BJ (cell line): ENCODE results near the gene GABPB2. TPM values are rescaled to one million over a fixed set of nuclear protein-coding genes. Genes with fewer than 3 reads are reported as not detected.

Experiments used
- CTCF ChIA-PET: fragments of 350-600 bp; formaldehyde crosslinking; extraction: SDS; loops from one replicate; lab custom pipeline; 2021; ENCODE audit warnings: antibody characterized with exemption, inconsistent platforms; lab: Yijun Ruan, JAX
- POLR2A ChIA-PET: fragments of 300-600 bp; sonication (Branson Sonifier 250); formaldehyde crosslinking; extraction: SDS; loops from one replicate; lab custom pipeline; 2021; ENCODE audit warnings: antibody characterized with exemption; lab: Charles Lee
- DNase-seq: peaks from one replicate; pipeline ENCODE4 v3.0.0-alpha.2; 2011; ENCODE audit warnings: low read depth
- H3K27me3 ChIP-seq: 2 replicates; pipeline ENCODE4 v1.6.0; 2011; ENCODE audit warnings: low read length; ENCODE audit not compliant: control insufficient read depth, insufficient read depth
- H3K36me3 ChIP-seq: 2 replicates; pipeline ENCODE4 v1.5.1; 2011; ENCODE audit warnings: low read length; ENCODE audit not compliant: control insufficient read depth, insufficient read depth
- H3K4me3 ChIP-seq: 2 replicates; pipeline ENCODE4 v1.5.1; 2011; ENCODE audit warnings: low read depth, mild to moderate bottlenecking, control low read depth, low read length
- polyA plus RNA-seq: library from polyadenylated mRNA; depleted of rRNA; stranded (reverse); fragments of >200 nt; gene quantifications from 2 replicates; pipeline ENCODE4 v1.2.3, GENCODE V29; 2011
- TF ChIP-seq, protein P1 (sequence below): IDR thresholded peaks from 2 replicates; pipeline ENCODE4 v1.5.1; 2011; ENCODE audit warnings: low read depth, mild to moderate bottlenecking, control low read depth, inconsistent platforms, low read length, moderate library complexity; ENCODE audit not compliant: insufficient read depth

GABPB2 gene
- polyA plus RNA-seq, 1 experiment: 16.7 TPM

DNA sequence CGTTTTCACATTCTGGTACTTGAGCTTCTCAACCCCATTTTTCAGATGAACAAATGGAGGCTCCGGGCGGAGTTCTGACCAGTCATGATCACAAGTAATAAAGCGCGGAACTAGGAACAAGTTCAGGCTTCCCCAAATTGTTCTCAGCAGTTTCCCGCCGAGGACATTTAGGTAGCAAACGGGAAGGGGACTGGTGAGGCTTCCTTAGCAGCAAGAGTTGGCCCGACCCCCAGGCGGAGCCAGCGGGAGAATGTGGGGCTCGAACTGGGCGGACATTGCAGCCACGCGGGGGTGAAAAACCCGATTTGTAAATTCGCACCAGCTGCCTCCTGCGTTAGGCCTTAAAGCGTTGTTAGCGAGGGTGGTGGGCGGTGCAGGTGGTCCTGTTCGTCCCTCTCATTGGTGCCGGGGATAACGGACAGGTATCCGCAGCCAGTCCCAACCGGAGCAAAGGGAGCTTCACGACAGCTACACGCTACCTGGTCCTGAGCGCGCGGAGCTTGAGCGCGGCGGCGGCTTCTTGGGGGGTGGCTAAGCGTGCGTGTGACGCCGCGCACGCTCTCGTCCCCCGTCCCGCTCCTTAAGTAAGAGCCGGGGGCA, 60.5 kb downstream of the GABPB2 start:
- H3K36me3 ChIP-seq: no peaks in the 10 kb centered on the region
- DNase-seq: peak; percentile 54
- CTCF ChIA-PET: interaction anchor here (0.8 to 1.3 kb wide), 5 partner anchors 10 to 33 kb away, joined by 3 to 4 read pairs (median 4); no protein-coding TSS in a partner anchor
- POLR2A ChIA-PET: no interaction called here
- H3K4me3 ChIP-seq: peak overlapping the region; percentile 27
- H3K27me3 ChIP-seq: no peaks in the 10 kb centered on the region
- TF ChIP-seq, protein P1, sequence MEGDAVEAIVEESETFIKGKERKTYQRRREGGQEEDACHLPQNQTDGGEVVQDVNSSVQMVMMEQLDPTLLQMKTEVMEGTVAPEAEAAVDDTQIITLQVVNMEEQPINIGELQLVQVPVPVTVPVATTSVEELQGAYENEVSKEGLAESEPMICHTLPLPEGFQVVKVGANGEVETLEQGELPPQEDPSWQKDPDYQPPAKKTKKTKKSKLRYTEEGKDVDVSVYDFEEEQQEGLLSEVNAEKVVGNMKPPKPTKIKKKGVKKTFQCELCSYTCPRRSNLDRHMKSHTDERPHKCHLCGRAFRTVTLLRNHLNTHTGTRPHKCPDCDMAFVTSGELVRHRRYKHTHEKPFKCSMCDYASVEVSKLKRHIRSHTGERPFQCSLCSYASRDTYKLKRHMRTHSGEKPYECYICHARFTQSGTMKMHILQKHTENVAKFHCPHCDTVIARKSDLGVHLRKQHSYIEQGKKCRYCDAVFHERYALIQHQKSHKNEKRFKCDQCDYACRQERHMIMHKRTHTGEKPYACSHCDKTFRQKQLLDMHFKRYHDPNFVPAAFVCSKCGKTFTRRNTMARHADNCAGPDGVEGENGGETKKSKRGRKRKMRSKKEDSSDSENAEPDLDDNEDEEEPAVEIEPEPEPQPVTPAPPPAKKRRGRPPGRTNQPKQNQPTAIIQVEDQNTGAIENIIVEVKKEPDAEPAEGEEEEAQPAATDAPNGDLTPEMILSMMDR: no peak

DNA sequence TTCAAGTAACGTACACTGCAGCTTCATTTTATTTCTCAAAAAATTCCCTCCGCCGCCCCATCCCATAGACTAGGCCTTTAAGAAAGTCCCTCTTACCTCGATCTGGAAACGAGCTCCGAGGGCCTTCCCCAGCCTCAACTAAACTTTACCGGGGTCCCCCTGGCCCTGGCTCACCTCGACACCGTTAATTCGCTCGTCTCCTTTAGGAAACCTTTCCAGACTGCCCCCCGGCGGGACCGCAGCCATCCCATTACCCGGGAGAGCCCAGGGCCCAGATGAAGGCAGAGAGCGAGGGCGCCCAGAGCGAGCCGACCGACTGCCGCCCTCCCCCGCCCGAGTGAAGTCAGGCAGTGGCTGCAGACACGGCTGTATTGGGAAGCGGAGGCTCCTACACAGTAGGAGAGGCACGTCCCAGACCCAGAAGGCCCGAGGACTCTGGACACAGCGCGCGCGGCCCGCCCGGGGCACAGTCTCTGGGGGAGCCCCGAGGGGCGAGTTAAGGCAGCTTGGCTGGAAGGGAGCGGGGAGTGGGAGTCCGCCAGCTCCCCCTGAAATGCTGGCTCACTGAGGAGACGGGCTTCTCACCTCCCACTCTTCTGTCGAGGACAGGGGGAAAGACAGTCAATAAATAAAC, 61.3 kb downstream of the GABPB2 start:
- CTCF ChIA-PET: interaction anchor here (1.2 to 1.3 kb wide), 3 partner anchors 11 to 32 kb away, joined by 4 read pairs; no protein-coding TSS in a partner anchor

GRCh38 chr1:151132335-151133017, 61.9 kb downstream of the GABPB2 start:
- TF ChIP-seq, protein P1: no peak

More for the DNA sequence above, 61.3 kb downstream of the GABPB2 start:
- POLR2A ChIA-PET: no interaction called here
- TF ChIP-seq, protein P1: no peak
- peak overlapping the region; percentile 27 for H3K4me3 ChIP-seq
- no peaks in the 10 kb centered on the region for H3K36me3 ChIP-seq
- DNase-seq: no peak
- no peaks in the 10 kb centered on the region for H3K27me3 ChIP-seq

GRCh38 chr1:151133018-151133806, 62.7 kb downstream of the GABPB2 start:
- H3K36me3 ChIP-seq: no peaks in the 10 kb centered on the region
- no peak overlapping the region for H3K4me3 ChIP-seq
- TF ChIP-seq, protein P1: no peak
- ChIA-PET CTCF (interaction anchor here (0.6 to 1.5 kb wide), 2 partner anchors 22 to 286 kb away, joined by 3 to 4 read pairs; no protein-coding TSS in a partner anchor), POLR2A (no interaction called here)
- no peaks in the 10 kb centered on the region for H3K27me3 ChIP-seq
- DNase-seq: no peak

More at GRCh38 chr1:151132335-151133017, 61.9 kb downstream of the GABPB2 start:
- Histone ChIP-seq H3K27me3 (no peaks in the 10 kb centered on the region), H3K36me3 (no peaks in the 10 kb centered on the region), H3K4me3 (no peak overlapping the region)
- CTCF ChIA-PET: interaction anchor here (0.6 to 1.2 kb wide), 2 partner anchors 11 to 285 kb away, joined by 4 read pairs; no protein-coding TSS in a partner anchor
- no peak for DNase-seq
- POLR2A ChIA-PET: no interaction called here
